SK-N-SH (cell line): ENCODE results near the gene FAIM2. TPM values are rescaled to one million over a fixed set of nuclear protein-coding genes. Genes with fewer than 3 reads are reported as not detected.

Source experiments
- CTCF ChIA-PET: fragments of 300-600, 350-600 bp; formaldehyde crosslinking; extraction: SDS; loops from one replicate; lab custom pipeline; 2021; lab: Yijun Ruan, JAX
- POLR2A ChIA-PET: fragments of 350-600 bp; sonication (Branson Sonifier 250); formaldehyde crosslinking; extraction: SDS; loops from one replicate; lab custom pipeline; 2020; ENCODE audit warnings: antibody characterized with exemption, inconsistent platforms; lab: Yijun Ruan, JAX
- DNase-seq: peaks from one replicate; pipeline ENCODE4 v3.0.0; 2012
- H2AFZ ChIP-seq: fragments of 200-600 bp; sonication (generic); 2 replicates; pipeline ENCODE4 v1.8.1; 2016; ENCODE audit warnings: antibody characterized with exemption, mild to moderate bottlenecking, low read depth
- H3F3A ChIP-seq: fragments of 200-600 bp; sonication (generic); replicated peaks from 2 replicates; pipeline ENCODE3; 2016; ENCODE audit warnings: antibody characterized with exemption, mild to moderate bottlenecking; ENCODE audit not compliant: insufficient read depth
- H3K27ac ChIP-seq, 2 experiments: fragments of 200-500 bp in 1 of 2; fragments of 200-600 bp in 1 of 2; sonication (Bioruptor generic) in 1 of 2; sonication (generic), shearing (Covaris generic) in 1 of 2; 2 replicates each; pipeline versions ENCODE4 v1.5.1 to v1.6.1; 2014 to 2016; ENCODE audit warnings: low read depth in 2 of 2, inconsistent platforms in 1 of 2, low read length in 1 of 2, mild to moderate bottlenecking in 1 of 2, mixed read lengths in 1 of 2
- H3K27me3 ChIP-seq: fragments of 200-600 bp; sonication (generic), shearing (Covaris generic); 2 replicates; pipeline ENCODE4 v1.6.1; 2016; ENCODE audit warnings: mixed run types; ENCODE audit not compliant: insufficient read depth
- H3K36me3 ChIP-seq, 2 experiments: fragments of 200-500 bp in 1 of 2; fragments of 200-600 bp in 1 of 2; sonication (Bioruptor generic) in 1 of 2; sonication (generic) in 1 of 2; replicated peaks in 1 of 2; 2 replicates each; pipeline versions ENCODE3 to v1.5.1; 2014 to 2016; ENCODE audit warnings: low read length in 1 of 2, mild to moderate bottlenecking in 1 of 2; ENCODE audit not compliant: insufficient read depth in 2 of 2, control insufficient read depth in 1 of 2
- H3K4me1 ChIP-seq, 2 experiments: fragments of 200-500 bp in 1 of 2; fragments of 200-600 bp in 1 of 2; sonication (Bioruptor generic) in 1 of 2; sonication (generic), shearing (Covaris generic) in 1 of 2; 2 replicates each; pipeline versions ENCODE4 v1.5.1 to v1.6.1; 2014 to 2016; ENCODE audit warnings: low read depth in 1 of 2, low read length in 1 of 2, mixed run types in 1 of 2; ENCODE audit not compliant: insufficient read depth in 2 of 2, control insufficient read depth in 1 of 2
- H3K4me2 ChIP-seq: fragments of 200-600 bp; sonication (generic), shearing (Covaris generic); 2 replicates; pipeline ENCODE4 v1.6.1; 2017; ENCODE audit warnings: mixed run types
- H3K4me3 ChIP-seq, 2 experiments: fragments of 200-500 bp in 1 of 2; fragments of 200-600 bp in 1 of 2; sonication (Bioruptor generic) in 1 of 2; sonication (generic), shearing (Covaris generic) in 1 of 2; 2 replicates each; pipeline versions ENCODE4 v1.5.1 to v1.8.1; 2014 to 2016; ENCODE audit warnings: low read depth in 2 of 2, inconsistent platforms in 1 of 2, low read length in 1 of 2, mild to moderate bottlenecking in 1 of 2, mixed read lengths in 1 of 2, moderate library complexity in 1 of 2
- H3K79me2 ChIP-seq: fragments of 200-600 bp; sonication (generic); 2 replicates; pipeline ENCODE4 v1.8.1; 2017; ENCODE audit warnings: mild to moderate bottlenecking; ENCODE audit not compliant: insufficient read depth
- H3K9ac ChIP-seq: fragments of 200-600 bp; sonication (generic); 2 replicates; pipeline ENCODE4 v1.6.1; 2017; ENCODE audit warnings: mixed run types
- H3K9me2 ChIP-seq: fragments of 200-600 bp; sonication (generic); 2 replicates; pipeline ENCODE4 v1.6.1; 2017; ENCODE audit warnings: mixed run types
- H3K9me3 ChIP-seq: fragments of 200-600 bp; sonication (generic); 2 replicates; pipeline ENCODE4 v1.6.1; 2017; ENCODE audit warnings: mixed run types, mild to moderate bottlenecking, moderate library complexity
- H4K20me1 ChIP-seq: fragments of 200-600 bp; sonication (generic); 2 replicates; pipeline ENCODE4 v1.6.1; 2017; ENCODE audit warnings: mild to moderate bottlenecking, mixed run types; ENCODE audit not compliant: insufficient read depth
- CTCF ChIP-seq: fragments of 200-600 bp; sonication (generic); IDR thresholded peaks from 2 replicates; pipeline ENCODE4 v1.6.1; 2017; ENCODE audit warnings: antibody characterized with exemption, mild to moderate bottlenecking, moderate library complexity
- ELF1 ChIP-seq: IDR thresholded peaks from 2 replicates; pipeline ENCODE4 v1.4.0; 2012
- EZH2phosphoT487 ChIP-seq: fragments of 200-600 bp; sonication (generic); IDR thresholded peaks from 2 replicates; pipeline ENCODE4 v1.6.1; 2017; ENCODE audit warnings: low read depth, mixed run types, mild to moderate bottlenecking, antibody characterized with exemption, moderate library complexity, borderline replicate concordance
- FOXJ3 ChIP-seq: sonication (generic); formaldehyde crosslinking; IDR thresholded peaks from 2 replicates; pipeline ENCODE4 v1.5.1; 2020; ENCODE audit warnings: mild to moderate bottlenecking, missing genetic modification reagents
- GABPA ChIP-seq: IDR thresholded peaks from 2 replicates; pipeline ENCODE4 v1.4.0; 2012; ENCODE audit warnings: low read depth, mild to moderate bottlenecking
- JUND ChIP-seq: IDR thresholded peaks from 2 replicates; pipeline ENCODE4 v1.4.0; 2012
- MAX ChIP-seq: IDR thresholded peaks from 2 replicates; pipeline ENCODE4 v1.4.0; 2012; ENCODE audit warnings: low read depth
- MXI1 ChIP-seq: IDR thresholded peaks from 2 replicates; pipeline ENCODE4 v1.6.1; 2012; ENCODE audit warnings: mild to moderate bottlenecking, low read depth, low read length, improper control_type of control experiment
- POLR2AphosphoS5 ChIP-seq: IDR thresholded peaks from 2 replicates; pipeline ENCODE4 v1.6.1; 2012; ENCODE audit warnings: low read depth, low read length
- RAD21 ChIP-seq: IDR thresholded peaks from 2 replicates; pipeline ENCODE4 v1.6.1; 2012; ENCODE audit warnings: mild to moderate bottlenecking, low read length
- RCOR1 ChIP-seq: fragments of 150-350 bp; IDR thresholded peaks from 2 replicates; pipeline ENCODE4 v1.6.1; 2017; ENCODE audit warnings: antibody characterized with exemption, low read length
- RFX5 ChIP-seq: IDR thresholded peaks from 2 replicates; pipeline ENCODE4 v1.6.1; 2012; ENCODE audit warnings: mild to moderate bottlenecking, improper control_type of control experiment, low read length
- RXRA ChIP-seq: IDR thresholded peaks from 2 replicates; pipeline ENCODE4 v1.4.0; 2012; ENCODE audit warnings: low read depth, mild to moderate bottlenecking, borderline replicate concordance
- SIN3A ChIP-seq: IDR thresholded peaks from 2 replicates; pipeline ENCODE4 v1.6.1; 2012; ENCODE audit warnings: low read depth, mild to moderate bottlenecking, low read length, moderate library complexity, borderline replicate concordance
- SMC3 ChIP-seq: IDR thresholded peaks from 2 replicates; pipeline ENCODE4 v1.6.1; 2012; ENCODE audit warnings: low read depth, low read length, improper control_type of control experiment
- TCF12 ChIP-seq: IDR thresholded peaks from 2 replicates; pipeline ENCODE4 v1.4.0; 2012
- USF1 ChIP-seq: IDR thresholded peaks from 2 replicates; pipeline ENCODE4 v1.4.0; 2012; ENCODE audit warnings: low read depth, borderline replicate concordance
- USF2 ChIP-seq: fragments of 150-350 bp; IDR thresholded peaks from 2 replicates; pipeline ENCODE4 v1.6.1; 2017; ENCODE audit warnings: antibody characterized with exemption, low read length, low read depth, borderline replicate concordance
- YY1 ChIP-seq: IDR thresholded peaks from 2 replicates; pipeline ENCODE4 v1.4.0; 2012; ENCODE audit warnings: low read depth, mild to moderate bottlenecking
- WGBS: methylation state at CpG from one replicate; pipeline ENCODE4 v1.1.6; 2017; ENCODE audit warnings: low lambda C conversion rate; 5-methylcytosine and 5-hydroxymethylcytosine counted together
- polyA plus RNA-seq, 3 experiments: library from polyadenylated mRNA; depleted of rRNA; stranded (reverse); fragments of >200 nt; gene quantifications; 2 replicates each; pipeline ENCODE4 v1.2.3, GENCODE V29; 2012

FAIM2 gene
- polyA plus RNA-seq, 1 of the 3 experiments (the other 2 are of a cell fraction), result 11.3 TPM

DNA sequence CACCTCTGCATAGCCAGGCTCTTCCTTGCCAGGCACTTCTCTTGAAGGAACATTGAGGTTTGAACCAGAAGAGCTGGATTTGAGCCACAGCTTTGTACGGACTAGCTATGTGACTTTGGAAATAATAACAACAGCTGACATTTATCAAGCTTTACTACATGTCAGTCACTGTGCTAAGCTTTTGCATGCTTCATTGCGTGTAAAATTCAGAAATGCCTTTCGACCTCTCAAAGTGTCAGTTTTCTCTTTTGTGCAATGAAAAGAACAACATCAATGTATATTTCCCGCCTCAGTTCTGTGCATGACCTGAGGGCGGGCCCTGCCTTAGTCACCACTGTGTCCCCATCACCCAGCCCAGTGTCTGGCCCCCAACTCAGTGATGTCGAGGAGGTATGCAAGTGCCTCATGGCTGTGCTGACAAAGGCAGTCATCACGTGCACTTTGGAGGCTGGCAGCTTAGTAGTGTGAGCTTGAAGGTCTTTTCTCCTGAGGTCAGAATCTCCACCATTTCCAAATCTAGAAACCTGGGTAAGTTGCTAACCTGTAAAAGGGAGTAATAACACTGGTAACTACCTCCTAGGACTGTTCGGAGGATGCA, 28.9 kb upstream of the FAIM2 start:
- Histone ChIP-seq H3K27ac (no peak overlapping the region), H3K9ac (no peak overlapping the region), H2AFZ (no peak overlapping the region), H3K9me2 (no peaks in the 10 kb centered on the region), H3K4me3 (no peak overlapping the region), H3K27me3 (no peaks in the 10 kb centered on the region), H3K4me2 (no peak overlapping the region), H3K4me1 (peaks cover 0 to 5% of the 10 kb centered on the region in 2 experiments; a peak in 2 of 4 replicates), H4K20me1 (no peaks in the 10 kb centered on the region), H3K36me3 (no peaks in the 10 kb centered on the region), H3K9me3 (no peaks in the 10 kb centered on the region), H3F3A (no peaks in the 10 kb centered on the region), H3K79me2 (no peaks in the 10 kb centered on the region)
- POLR2A ChIA-PET, result no interaction called here
- no peak for DNase-seq
- 98% methylated on average over 8 of the region's 8 CpGs for WGBS
- CTCF ChIA-PET, result interaction anchor here (0.9 to 12.0 kb wide), 7 partner anchors 9 to 65 kb away, joined by 3 to 90 read pairs (median 6); no protein-coding TSS in a partner anchor
- TF ChIP-seq RXRA (no peak), SIN3A (no peak), YY1 (no peak), RCOR1 (no peak), EZH2phosphoT487 (no peak), MXI1 (no peak), GABPA (no peak), JUND (no peak), USF2 (no peak), ELF1 (no peak), CTCF (no peak), RFX5 (no peak), SMC3 (no peak), TCF12 (no peak), FOXJ3 (CRISPR knock-in tag) (no peak), USF1 (no peak), POLR2AphosphoS5 (no peak), RAD21 (no peak), MAX (no peak)
